Endothelial cell of umbilical vein (primary cell): Measurements from ENCODE around the gene HOXA3. TPM values are rescaled to one million over a fixed set of nuclear protein-coding genes. Genes with fewer than 3 reads are reported as not detected.

Source experiments
- BruUV-seq: library from RNA; stranded (reverse); fragments of 400-500 nt; replicated peaks from 2 replicates; lab custom pipeline; 2021; lab: Mats Ljungman, UMichigan
- CTCF ChIA-PET: fragments of 300-600, 350-600 bp; sonication (Branson Sonifier 250); formaldehyde crosslinking; loops from one replicate; lab custom pipeline; 2021; ENCODE audit warnings: antibody characterized with exemption, inconsistent platforms; lab: Charles Lee
- POLR2A ChIA-PET: fragments of 300-600, 350-600 bp; sonication (Branson Sonifier 250); formaldehyde crosslinking; loops from one replicate; lab custom pipeline; 2021; ENCODE audit warnings: antibody characterized with exemption, inconsistent platforms; lab: Charles Lee
- DNase-seq: peaks from one replicate; pipeline ENCODE4 v3.0.0-alpha.2; 2011; ENCODE audit warnings: low read depth, low spot score
- FAIRE-seq: peaks from 2 replicates; lab custom pipeline; 2011; peaks lifted over from hg19 to GRCh38; lab: Jason Lieb, UNC
- H2AFZ ChIP-seq: 2 replicates; pipeline ENCODE4 v1.6.0; 2012; ENCODE audit warnings: low read depth, low read length, control low read depth, inconsistent platforms
- H3K27ac ChIP-seq: 2 replicates; pipeline ENCODE4 v1.5.1; 2011; ENCODE audit warnings: low read depth, mild to moderate bottlenecking, control low read depth, low read length, moderate library complexity; ENCODE audit not compliant: insufficient read depth
- H3K27me3 ChIP-seq, 2 experiments: 2 replicates each; pipeline versions ENCODE4 v1.6.0 to v1.6.1; 2011; ENCODE audit warnings: low read length in 2 of 2, mixed read lengths in 1 of 2; ENCODE audit not compliant: control insufficient read depth in 2 of 2, insufficient read depth in 2 of 2
- H3K36me3 ChIP-seq, 2 experiments: 2 replicates in 1 of 2; 3 replicates in 1 of 2; pipeline ENCODE4 v1.5.1; 2011; ENCODE audit warnings: low read length in 2 of 2, mild to moderate bottlenecking in 1 of 2, moderate library complexity in 1 of 2; ENCODE audit not compliant: control insufficient read depth in 2 of 2, insufficient read depth in 2 of 2; ENCODE audit errors: extremely low read depth in 1 of 2
- H3K4me1 ChIP-seq: 3 replicates; pipeline ENCODE4 v1.5.1; 2011; ENCODE audit warnings: mild to moderate bottlenecking, low read length; ENCODE audit not compliant: control insufficient read depth, insufficient read depth; ENCODE audit errors: extremely low read depth
- H3K4me2 ChIP-seq: 2 replicates; pipeline ENCODE4 v1.6.1; 2011; ENCODE audit warnings: low read length, control low read depth, mixed read lengths; ENCODE audit not compliant: insufficient read depth
- H3K4me3 ChIP-seq, 3 experiments: fragments of 200-600 bp in 1 of 3; sonication (generic), shearing (Covaris generic) in 1 of 3; replicated peaks in 1 of 3; 2 replicates each; pipeline ENCODE4 v1.5.1; 2011 to 2016; ENCODE audit warnings: control low read depth in 3 of 3, low read length in 3 of 3, mild to moderate bottlenecking in 2 of 3, inconsistent platforms in 1 of 3, low read depth in 1 of 3, moderate library complexity in 1 of 3; ENCODE audit not compliant: insufficient read depth in 1 of 3
- H3K79me2 ChIP-seq: 2 replicates; pipeline ENCODE4 v1.6.0; 2012; ENCODE audit warnings: low read length, inconsistent platforms; ENCODE audit not compliant: control insufficient read depth, insufficient read depth
- H3K9ac ChIP-seq: replicated peaks from 2 replicates; pipeline ENCODE3; 2011; ENCODE audit warnings: low read length, control low read depth; ENCODE audit not compliant: insufficient read depth; ENCODE audit errors: extremely low read depth
- H3K9me1 ChIP-seq: replicated peaks from 3 replicates; pipeline ENCODE4 v1.6.0; 2011; ENCODE audit warnings: mild to moderate bottlenecking, low read length; ENCODE audit not compliant: control insufficient read depth, insufficient read depth; ENCODE audit errors: extremely low read depth
- H3K9me3 ChIP-seq: replicated peaks from 2 replicates; pipeline ENCODE4 v1.5.1; 2012; ENCODE audit warnings: low read length, inconsistent platforms; ENCODE audit not compliant: control insufficient read depth, insufficient read depth
- H4K20me1 ChIP-seq: replicated peaks from 2 replicates; pipeline ENCODE3; 2011; ENCODE audit warnings: mild to moderate bottlenecking, low read length; ENCODE audit not compliant: control insufficient read depth, insufficient read depth; ENCODE audit errors: extremely low read depth
- EZH2 ChIP-seq: IDR thresholded peaks from 2 replicates; pipeline ENCODE4 v1.6.1; 2012; ENCODE audit warnings: borderline replicate concordance, low read depth, mild to moderate bottlenecking, moderate library complexity, low read length, inconsistent platforms; ENCODE audit not compliant: severe bottlenecking
- FOS ChIP-seq: IDR thresholded peaks from 2 replicates; pipeline ENCODE4 v1.6.1; 2011; ENCODE audit warnings: mild to moderate bottlenecking, low read length, moderate library complexity, borderline replicate concordance; ENCODE audit not compliant: insufficient read depth
- GATA2 ChIP-seq: IDR thresholded peaks from 2 replicates; pipeline ENCODE4 v1.7.0; 2011; ENCODE audit warnings: low read depth, mild to moderate bottlenecking, moderate library complexity, mixed read lengths, low read length; ENCODE audit not compliant: insufficient read length, insufficient read depth
- dilution Hi-C: fragments of 300-500 bp; cut with MboI; formaldehyde crosslinking; loops from one replicate; pipeline ENCODE4 v1.15.0; 2019; ENCODE audit warnings: low sequenced_read_pairs; ENCODE audit not compliant: extremely low pct_ligation_motif_present
- intact Hi-C: fragments of 100-400 bp; cut with micrococcal nuclease; formaldehyde crosslinking; loops from one replicate; pipeline ENCODE4 v1.10.0; 2022
- polyA plus RNA-seq, 4 experiments: library from polyadenylated mRNA; depleted of rRNA in 3 of 4; stranded (reverse) in 3 of 4; unstranded in 1 of 4; fragments of >200 nt; gene quantifications; 2 replicates each; pipeline versions ENCODE4 v1.2.1 to v1.2.3, GENCODE V29; 2011 to 2012; ENCODE audit warnings: missing spikeins in 1 of 4
- total RNA-seq: library from RNA; stranded (reverse); gene quantifications from 2 replicates; pipeline ENCODE4 v1.2.3, GENCODE V29; 2021

The HOXA3 gene
- total and polyA plus RNA-seq, 2 donors (not counting 3 experiments of a cell fraction or from before 2014, with no cell fraction given): 4.7 to 14.0 TPM

DNA sequence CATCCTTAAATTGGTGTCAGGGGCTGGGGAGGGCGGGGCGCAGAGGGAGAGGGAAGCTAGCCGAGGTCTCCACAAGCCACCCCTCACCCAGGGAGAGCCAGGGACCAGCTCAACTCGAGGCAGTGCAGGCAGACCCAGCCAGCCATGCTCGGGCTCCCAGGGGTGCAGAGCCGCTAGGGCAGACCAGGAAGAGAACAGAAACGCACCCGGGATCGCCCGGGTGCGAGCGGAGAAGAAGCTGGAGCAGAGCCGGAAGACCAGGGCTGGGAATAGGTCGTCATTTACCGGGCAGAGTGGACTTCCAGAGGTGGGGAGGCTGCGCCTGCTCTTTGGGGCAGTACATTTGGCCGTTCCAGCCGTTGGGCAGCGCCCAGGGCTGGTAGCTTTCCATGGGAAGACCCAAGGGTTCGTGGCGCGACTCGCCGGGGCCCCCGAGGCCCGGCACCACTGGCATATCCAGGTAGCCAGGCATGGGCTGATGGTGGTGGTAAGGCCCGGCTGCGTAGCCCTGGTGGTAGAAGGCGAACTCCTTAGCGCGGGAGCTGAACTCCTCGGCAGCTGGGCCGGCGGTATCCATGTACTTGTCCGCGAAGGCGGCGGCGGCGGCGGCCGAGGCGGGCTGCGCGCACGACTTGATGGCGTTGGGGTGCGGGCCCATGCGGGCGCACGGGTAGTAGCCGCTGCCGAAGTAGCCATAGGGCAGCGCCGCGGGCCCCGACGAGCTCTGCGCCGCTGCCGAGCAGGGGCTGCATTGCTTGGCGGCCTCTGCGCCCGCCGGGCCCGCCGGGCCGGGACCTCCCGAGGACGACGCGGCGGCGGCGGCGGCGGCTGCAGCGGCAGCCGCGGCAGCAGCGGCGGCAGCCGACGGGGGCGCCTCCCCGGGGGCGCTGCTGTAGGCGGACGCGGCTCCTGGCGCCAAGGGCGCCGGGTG is 46.8 kb upstream of the HOXA3 start:
- H3K36me3 ChIP-seq: no peaks in the 10 kb centered on the region
- no peaks in the 10 kb centered on the region for H3K9me3 ChIP-seq
- no peak overlapping the region for H3K9ac ChIP-seq
- H3K27ac ChIP-seq: no peak overlapping the region
- intact Hi-C loops: no loop called here
- H3K9me1 ChIP-seq: no peaks in the 10 kb centered on the region
- H3K4me1 ChIP-seq: peaks cover 16% of the 10 kb centered on the region
- peak overlapping the region; percentile 56 for H2AFZ ChIP-seq
- FAIRE-seq: peak; percentile 4
- POLR2A ChIA-PET: no interaction called here
- no peak for TF ChIP-seq FOS
- peak; percentile 70 for TF ChIP-seq EZH2
- no peaks in the 10 kb centered on the region for H3K79me2 ChIP-seq
- dilution Hi-C loops: no loop called here
- no peaks in the 10 kb centered on the region for H4K20me1 ChIP-seq
- no TSS peak for BruUV-seq
- H3K4me3 ChIP-seq: peak overlapping the region in 2 of 3 experiments; percentile 1 to 24
- no peak for DNase-seq
- peak overlapping the region; percentile 65 for H3K4me2 ChIP-seq
- peaks cover 74 to 94% of the 10 kb centered on the region in 2 experiments for H3K27me3 ChIP-seq
- CTCF ChIA-PET: interaction anchor here (0.7 to 2.9 kb wide), 22 partner anchors 8 to 897 kb away, joined by 3 to 24 read pairs (median 4); partner anchors contain the start of gene HOXA11

DNA sequence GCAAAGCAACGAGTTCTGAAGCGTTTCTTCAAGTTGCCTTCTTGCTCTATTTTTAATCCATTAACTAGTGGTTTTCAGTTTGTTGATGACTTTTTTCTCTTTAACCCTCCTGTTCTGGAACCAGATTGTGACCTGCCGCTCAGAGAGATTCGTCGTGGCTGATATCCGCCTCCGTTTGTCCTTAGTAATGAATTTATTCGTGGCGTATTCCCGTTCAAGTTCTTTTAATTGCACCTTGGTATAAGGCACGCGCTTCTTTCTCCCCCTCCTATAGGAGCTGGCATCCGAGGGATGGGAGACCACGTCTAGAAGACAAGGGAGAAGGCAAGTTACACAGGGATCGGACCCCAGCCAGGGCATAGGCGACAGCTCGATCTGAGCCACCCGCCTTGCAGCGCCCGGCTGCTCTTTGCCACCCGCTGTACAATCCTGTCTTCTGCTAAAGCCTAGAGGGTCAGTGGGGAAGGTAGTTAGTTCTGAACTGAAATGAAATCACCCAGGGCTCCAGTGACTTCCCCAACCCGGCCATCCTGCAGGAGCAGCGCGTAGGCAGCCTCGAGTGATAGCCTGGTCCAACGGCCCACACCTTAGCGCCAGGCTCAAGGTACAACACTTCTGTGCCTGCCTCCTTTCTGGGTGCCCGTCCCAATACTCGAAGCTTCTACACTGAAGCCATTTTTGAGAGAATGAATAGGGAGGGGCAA is 45.9 kb upstream of the HOXA3 start:
- no TSS peak for BruUV-seq
- Histone ChIP-seq H3K79me2 (no peaks in the 10 kb centered on the region), H3K9me1 (no peaks in the 10 kb centered on the region), H3K4me2 (no peak overlapping the region), H3K27me3 (peaks cover 71 to 94% of the 10 kb centered on the region in 2 experiments), H4K20me1 (no peaks in the 10 kb centered on the region), H3K27ac (no peak overlapping the region), H3K4me1 (peaks cover 16% of the 10 kb centered on the region), H3K4me3 (no peak overlapping the region), H2AFZ (no peak overlapping the region), H3K9me3 (no peaks in the 10 kb centered on the region), H3K36me3 (no peaks in the 10 kb centered on the region), H3K9ac (no peak overlapping the region)
- TF ChIP-seq GATA2 (no peak), EZH2 (peak; percentile 73)
- POLR2A ChIA-PET: no interaction called here
- DNase-seq (no peak), FAIRE-seq (peak; percentile 15)
- CTCF ChIA-PET: interaction anchor here (0.7 to 2.9 kb wide), 14 partner anchors 12 to 898 kb away, joined by 3 to 24 read pairs (median 4); partner anchors contain the start of gene HOXA11
- intact Hi-C loops: no loop called here
- dilution Hi-C loops: no loop called here
